GM23338 (cell line): ENCODE data around the gene RAB4A.

Experiments used
- NANOG ChIP-seq: IDR thresholded peaks from 2 replicates; pipeline ENCODE4 v1.6.1; 2016; ENCODE audit warnings: antibody characterized with exemption, borderline replicate concordance
- TF ChIP-seq, protein P1 (sequence below), 2 experiments: fragments of 200-600 bp in 1 of 2; sonication (generic) in 1 of 2; conservative IDR thresholded peaks; 2 replicates each; pipeline versions ENCODE4 v1.5.1 to v1.6.1; 2016 to 2017; ENCODE audit warnings: antibody characterized with exemption in 2 of 2, low read depth in 2 of 2, mild to moderate bottlenecking in 2 of 2, moderate library complexity in 1 of 2
- TF ChIP-seq, protein P2 (sequence below): IDR thresholded peaks from one replicate; pipeline ENCODE4 v1.6.1; 2018; ENCODE audit warnings: antibody characterized with exemption; ENCODE audit not compliant: unreplicated experiment
- TF ChIP-seq, protein P3 (sequence below): fragments of 250-450 bp; sonication (Bioruptor Pico); IDR thresholded peaks from 2 replicates; pipeline ENCODE4 v1.5.0; 2020; ENCODE audit warnings: mild to moderate bottlenecking, moderate library complexity

DNA sequence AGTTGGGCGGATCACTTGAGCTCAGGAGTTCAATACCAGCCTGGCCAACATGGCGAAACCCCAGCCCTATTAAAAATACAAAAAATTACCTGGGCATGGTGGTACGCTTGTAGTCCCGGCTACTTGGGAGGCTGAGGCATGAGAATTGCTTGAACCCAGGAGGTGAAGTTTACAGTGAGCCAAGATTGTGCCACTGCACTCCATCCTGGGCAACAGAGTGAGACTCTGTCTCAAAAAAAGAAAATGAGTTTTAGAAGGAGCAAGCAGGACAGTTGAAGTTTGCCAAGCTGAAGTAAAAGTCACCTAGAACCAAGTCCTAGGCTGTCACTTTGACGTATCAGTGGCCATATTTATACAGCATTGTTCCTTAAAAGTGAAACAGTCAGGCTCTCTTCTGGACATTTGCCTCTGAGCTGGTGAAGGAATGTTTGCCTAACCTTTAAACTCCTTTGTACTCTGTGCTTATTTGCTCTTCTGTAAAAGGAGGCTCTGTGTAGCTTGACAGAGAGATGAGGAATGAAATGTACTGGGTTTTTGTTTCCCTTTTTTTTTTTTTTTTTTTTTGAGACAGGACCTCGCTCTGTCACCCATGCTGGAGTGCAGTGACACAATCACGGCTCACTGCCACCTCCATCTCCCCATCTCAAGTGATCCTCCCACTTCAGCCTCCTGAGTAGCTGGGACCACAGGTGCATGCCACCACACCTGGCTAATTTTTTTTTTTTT, 2.8 kb downstream of the RAB4A start:
- TF ChIP-seq, protein P1, sequence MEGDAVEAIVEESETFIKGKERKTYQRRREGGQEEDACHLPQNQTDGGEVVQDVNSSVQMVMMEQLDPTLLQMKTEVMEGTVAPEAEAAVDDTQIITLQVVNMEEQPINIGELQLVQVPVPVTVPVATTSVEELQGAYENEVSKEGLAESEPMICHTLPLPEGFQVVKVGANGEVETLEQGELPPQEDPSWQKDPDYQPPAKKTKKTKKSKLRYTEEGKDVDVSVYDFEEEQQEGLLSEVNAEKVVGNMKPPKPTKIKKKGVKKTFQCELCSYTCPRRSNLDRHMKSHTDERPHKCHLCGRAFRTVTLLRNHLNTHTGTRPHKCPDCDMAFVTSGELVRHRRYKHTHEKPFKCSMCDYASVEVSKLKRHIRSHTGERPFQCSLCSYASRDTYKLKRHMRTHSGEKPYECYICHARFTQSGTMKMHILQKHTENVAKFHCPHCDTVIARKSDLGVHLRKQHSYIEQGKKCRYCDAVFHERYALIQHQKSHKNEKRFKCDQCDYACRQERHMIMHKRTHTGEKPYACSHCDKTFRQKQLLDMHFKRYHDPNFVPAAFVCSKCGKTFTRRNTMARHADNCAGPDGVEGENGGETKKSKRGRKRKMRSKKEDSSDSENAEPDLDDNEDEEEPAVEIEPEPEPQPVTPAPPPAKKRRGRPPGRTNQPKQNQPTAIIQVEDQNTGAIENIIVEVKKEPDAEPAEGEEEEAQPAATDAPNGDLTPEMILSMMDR (conservative IDR thresholded peaks at IDR 0.05; ENCODE audit: low read depth in 2 of 2): no peak
- TF ChIP-seq NANOG: no peak
- TF ChIP-seq, protein P2, sequence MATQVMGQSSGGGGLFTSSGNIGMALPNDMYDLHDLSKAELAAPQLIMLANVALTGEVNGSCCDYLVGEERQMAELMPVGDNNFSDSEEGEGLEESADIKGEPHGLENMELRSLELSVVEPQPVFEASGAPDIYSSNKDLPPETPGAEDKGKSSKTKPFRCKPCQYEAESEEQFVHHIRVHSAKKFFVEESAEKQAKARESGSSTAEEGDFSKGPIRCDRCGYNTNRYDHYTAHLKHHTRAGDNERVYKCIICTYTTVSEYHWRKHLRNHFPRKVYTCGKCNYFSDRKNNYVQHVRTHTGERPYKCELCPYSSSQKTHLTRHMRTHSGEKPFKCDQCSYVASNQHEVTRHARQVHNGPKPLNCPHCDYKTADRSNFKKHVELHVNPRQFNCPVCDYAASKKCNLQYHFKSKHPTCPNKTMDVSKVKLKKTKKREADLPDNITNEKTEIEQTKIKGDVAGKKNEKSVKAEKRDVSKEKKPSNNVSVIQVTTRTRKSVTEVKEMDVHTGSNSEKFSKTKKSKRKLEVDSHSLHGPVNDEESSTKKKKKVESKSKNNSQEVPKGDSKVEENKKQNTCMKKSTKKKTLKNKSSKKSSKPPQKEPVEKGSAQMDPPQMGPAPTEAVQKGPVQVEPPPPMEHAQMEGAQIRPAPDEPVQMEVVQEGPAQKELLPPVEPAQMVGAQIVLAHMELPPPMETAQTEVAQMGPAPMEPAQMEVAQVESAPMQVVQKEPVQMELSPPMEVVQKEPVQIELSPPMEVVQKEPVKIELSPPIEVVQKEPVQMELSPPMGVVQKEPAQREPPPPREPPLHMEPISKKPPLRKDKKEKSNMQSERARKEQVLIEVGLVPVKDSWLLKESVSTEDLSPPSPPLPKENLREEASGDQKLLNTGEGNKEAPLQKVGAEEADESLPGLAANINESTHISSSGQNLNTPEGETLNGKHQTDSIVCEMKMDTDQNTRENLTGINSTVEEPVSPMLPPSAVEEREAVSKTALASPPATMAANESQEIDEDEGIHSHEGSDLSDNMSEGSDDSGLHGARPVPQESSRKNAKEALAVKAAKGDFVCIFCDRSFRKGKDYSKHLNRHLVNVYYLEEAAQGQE: no peak
- TF ChIP-seq, protein P3, sequence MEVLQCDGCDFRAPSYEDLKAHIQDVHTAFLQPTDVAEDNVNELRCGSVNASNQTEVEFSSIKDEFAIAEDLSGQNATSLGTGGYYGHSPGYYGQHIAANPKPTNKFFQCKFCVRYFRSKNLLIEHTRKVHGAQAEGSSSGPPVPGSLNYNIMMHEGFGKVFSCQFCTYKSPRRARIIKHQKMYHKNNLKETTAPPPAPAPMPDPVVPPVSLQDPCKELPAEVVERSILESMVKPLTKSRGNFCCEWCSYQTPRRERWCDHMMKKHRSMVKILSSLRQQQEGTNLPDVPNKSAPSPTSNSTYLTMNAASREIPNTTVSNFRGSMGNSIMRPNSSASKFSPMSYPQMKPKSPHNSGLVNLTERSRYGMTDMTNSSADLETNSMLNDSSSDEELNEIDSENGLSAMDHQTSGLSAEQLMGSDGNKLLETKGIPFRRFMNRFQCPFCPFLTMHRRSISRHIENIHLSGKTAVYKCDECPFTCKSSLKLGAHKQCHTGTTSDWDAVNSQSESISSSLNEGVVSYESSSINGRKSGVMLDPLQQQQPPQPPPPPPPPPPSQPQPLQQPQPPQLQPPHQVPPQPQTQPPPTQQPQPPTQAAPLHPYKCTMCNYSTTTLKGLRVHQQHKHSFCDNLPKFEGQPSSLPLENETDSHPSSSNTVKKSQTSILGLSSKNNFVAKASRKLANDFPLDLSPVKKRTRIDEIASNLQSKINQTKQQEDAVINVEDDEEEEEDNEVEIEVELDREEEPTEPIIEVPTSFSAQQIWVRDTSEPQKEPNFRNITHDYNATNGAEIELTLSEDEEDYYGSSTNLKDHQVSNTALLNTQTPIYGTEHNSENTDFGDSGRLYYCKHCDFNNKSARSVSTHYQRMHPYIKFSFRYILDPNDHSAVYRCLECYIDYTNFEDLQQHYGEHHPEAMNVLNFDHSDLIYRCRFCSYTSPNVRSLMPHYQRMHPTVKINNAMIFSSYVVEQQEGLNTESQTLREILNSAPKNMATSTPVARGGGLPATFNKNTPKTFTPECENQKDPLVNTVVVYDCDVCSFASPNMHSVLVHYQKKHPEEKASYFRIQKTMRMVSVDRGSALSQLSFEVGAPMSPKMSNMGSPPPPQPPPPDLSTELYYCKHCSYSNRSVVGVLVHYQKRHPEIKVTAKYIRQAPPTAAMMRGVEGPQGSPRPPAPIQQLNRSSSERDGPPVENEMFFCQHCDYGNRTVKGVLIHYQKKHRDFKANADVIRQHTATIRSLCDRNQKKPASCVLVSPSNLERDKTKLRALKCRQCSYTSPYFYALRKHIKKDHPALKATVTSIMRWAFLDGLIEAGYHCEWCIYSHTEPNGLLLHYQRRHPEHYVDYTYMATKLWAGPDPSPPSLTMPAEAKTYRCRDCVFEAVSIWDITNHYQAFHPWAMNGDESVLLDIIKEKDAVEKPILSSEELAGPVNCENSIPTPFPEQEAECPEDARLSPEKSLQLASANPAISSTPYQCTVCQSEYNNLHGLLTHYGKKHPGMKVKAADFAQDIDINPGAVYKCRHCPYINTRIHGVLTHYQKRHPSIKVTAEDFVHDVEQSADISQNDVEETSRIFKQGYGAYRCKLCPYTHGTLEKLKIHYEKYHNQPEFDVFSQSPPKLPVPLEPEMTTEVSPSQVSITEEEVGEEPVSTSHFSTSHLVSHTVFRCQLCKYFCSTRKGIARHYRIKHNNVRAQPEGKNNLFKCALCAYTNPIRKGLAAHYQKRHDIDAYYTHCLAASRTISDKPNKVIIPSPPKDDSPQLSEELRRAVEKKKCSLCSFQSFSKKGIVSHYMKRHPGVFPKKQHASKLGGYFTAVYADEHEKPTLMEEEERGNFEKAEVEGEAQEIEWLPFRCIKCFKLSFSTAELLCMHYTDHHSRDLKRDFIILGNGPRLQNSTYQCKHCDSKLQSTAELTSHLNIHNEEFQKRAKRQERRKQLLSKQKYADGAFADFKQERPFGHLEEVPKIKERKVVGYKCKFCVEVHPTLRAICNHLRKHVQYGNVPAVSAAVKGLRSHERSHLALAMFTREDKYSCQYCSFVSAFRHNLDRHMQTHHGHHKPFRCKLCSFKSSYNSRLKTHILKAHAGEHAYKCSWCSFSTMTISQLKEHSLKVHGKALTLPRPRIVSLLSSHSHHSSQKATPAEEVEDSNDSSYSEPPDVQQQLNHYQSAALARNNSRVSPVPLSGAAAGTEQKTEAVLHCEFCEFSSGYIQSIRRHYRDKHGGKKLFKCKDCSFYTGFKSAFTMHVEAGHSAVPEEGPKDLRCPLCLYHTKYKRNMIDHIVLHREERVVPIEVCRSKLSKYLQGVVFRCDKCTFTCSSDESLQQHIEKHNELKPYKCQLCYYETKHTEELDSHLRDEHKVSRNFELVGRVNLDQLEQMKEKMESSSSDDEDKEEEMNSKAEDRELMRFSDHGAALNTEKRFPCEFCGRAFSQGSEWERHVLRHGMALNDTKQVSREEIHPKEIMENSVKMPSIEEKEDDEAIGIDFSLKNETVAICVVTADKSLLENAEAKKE (CRISPR knock-in tag): no peak
